Ovary (tissue), 9 donors: ENCODE results near the gene IMPDH2. TPM values are rescaled to one million over a fixed set of nuclear protein-coding genes. Genes with fewer than 3 reads are reported as not detected.

Source experiments
- DNase-seq, 5 donors: peaks; one replicate each; pipeline ENCODE4 v3.0.0-alpha.2; 2019 to 2020
- H3K27ac ChIP-seq, 2 donors: fragments of 200-600 bp; one replicate each; pipeline versions ENCODE4 v1.5.1 to v1.8.0; 2019 to 2022
- H3K27me3 ChIP-seq: fragments of 200-600 bp; one replicate; pipeline ENCODE4 v1.8.0; 2022
- H3K36me3 ChIP-seq: fragments of 200-600 bp; sonication (generic); one replicate; pipeline ENCODE4 v1.5.1; 2019
- H3K4me1 ChIP-seq: one replicate; pipeline ENCODE4 v1.8.1; 2013; ENCODE audit warnings: mild to moderate bottlenecking, moderate library complexity; ENCODE audit not compliant: insufficient read depth
- H3K4me3 ChIP-seq: fragments of 200-600 bp; sonication (generic); one replicate; pipeline ENCODE4 v1.5.1; 2017
- H3K9me3 ChIP-seq, 2 donors: fragments of 200-600 bp in 1 of 2; sonication (generic) in 1 of 2; one replicate each; pipeline versions ENCODE4 v1.5.1 to v1.8.1; 2013 to 2019; ENCODE audit warnings: mild to moderate bottlenecking in 1 of 2, moderate library complexity in 1 of 2
- EP300 ChIP-seq: sonication (generic); formaldehyde crosslinking; IDR thresholded peaks from one replicate; pipeline ENCODE4 v1.6.1; 2017; ENCODE audit warnings: antibody characterized with exemption
- POLR2A ChIP-seq: fragments of 450-650 bp; IDR thresholded peaks from one replicate; pipeline ENCODE4 v1.6.1; 2017; ENCODE audit warnings: antibody characterized with exemption, mild to moderate bottlenecking, moderate library complexity
- WGBS, 3 donors: extraction: QIAGEN DNeasy Blood & Tissue Kit in 1 of 3; methylation state at CpG; one replicate each; pipeline versions ENCODE4 v1.1.5 to v1.1.7; 2013 to 2017; 5-methylcytosine and 5-hydroxymethylcytosine counted together
- intact Hi-C, 4 donors: fragments of 100-400 bp; cut with DNase I; formaldehyde crosslinking; loops; one replicate each; pipeline versions ENCODE4 v1.11.0 to v1.15.1; 2022 to 2023
- polyA plus RNA-seq, 2 donors: library from polyadenylated mRNA; stranded (reverse); fragments of 200-250 nt in 1 of 2; fragments of 350-450 nt in 1 of 2; fragmentation: Illumina TruSeq in 1 of 2; extraction: RNeasy Lipid Tissue Mini Kit (QIAGEN cat#74804) in 1 of 2; gene quantifications; one replicate each; pipeline ENCODE4 v1.2.3, GENCODE V29; 2013 to 2014
- total RNA-seq, 7 donors: library from RNA; depleted of rRNA in 2 of 7; stranded (reverse); fragments of >200 nt in 2 of 7; fragmentation: NEBNext Ultra II Directional in 3 of 7; extraction: Animal tissue kit (Norgen Biotek cat#: 25700) in 3 of 7; gene quantifications; one replicate each; pipeline versions ENCODE4 v1.1.0 to v1.2.4, GENCODE V29; 2016 to 2023
- TF ChIP-seq, protein P1 (sequence below), 3 donors: fragments of 450-650 bp in 2 of 3; fragments of 200-600 bp in 1 of 3; IDR thresholded peaks; one replicate each; pipeline versions ENCODE4 v1.5.1 to v1.8.0; 2016 to 2022; ENCODE audit warnings: antibody characterized with exemption in 3 of 3, mild to moderate bottlenecking in 1 of 3
- donor health status: DM: no; HTN: no; CAD: no; lungs with moderate emphysema.
- donor health status: DM: no; HTN: no; CAD: no.
- donor health status: Bipolar disorder and iron deficiency.
- donor health status: DM: yes; HTN: yes; CAD: no.
- donor health status: DM: no; HTN: no; CAD: no.
- donor health status: DM: yes; HTN: yes; CAD: no.

The IMPDH2 gene
- total and polyA plus RNA-seq, 9 donors: 264 to 523 (median 381) TPM

- H3K4me1 ChIP-seq: peaks cover 5% of the 10 kb centered on the region
- intact Hi-C loops: no loop called here
- WGBS, 3 donors: 47 to 53% (median 52%) methylated on average over 6 of the region's 6 CpGs
Observed at GRCh38 chr3:49015765-49016164, 13.4 kb downstream of the IMPDH2 start.

GRCh38 chr3:49015072-49015471 is 14.1 kb downstream of the IMPDH2 start:
- Histone ChIP-seq H3K36me3 (no peaks in the 10 kb centered on the region), H3K4me3 (no peak overlapping the region), H3K27ac (no peak overlapping the region), H3K4me1 (peaks cover 5% of the 10 kb centered on the region), H3K9me3 (no peaks in the 10 kb centered on the region), H3K27me3 (no peaks in the 10 kb centered on the region)
- TF ChIP-seq EP300: no peak
- no peak for TF ChIP-seq POLR2A
- TF ChIP-seq, protein P1, sequence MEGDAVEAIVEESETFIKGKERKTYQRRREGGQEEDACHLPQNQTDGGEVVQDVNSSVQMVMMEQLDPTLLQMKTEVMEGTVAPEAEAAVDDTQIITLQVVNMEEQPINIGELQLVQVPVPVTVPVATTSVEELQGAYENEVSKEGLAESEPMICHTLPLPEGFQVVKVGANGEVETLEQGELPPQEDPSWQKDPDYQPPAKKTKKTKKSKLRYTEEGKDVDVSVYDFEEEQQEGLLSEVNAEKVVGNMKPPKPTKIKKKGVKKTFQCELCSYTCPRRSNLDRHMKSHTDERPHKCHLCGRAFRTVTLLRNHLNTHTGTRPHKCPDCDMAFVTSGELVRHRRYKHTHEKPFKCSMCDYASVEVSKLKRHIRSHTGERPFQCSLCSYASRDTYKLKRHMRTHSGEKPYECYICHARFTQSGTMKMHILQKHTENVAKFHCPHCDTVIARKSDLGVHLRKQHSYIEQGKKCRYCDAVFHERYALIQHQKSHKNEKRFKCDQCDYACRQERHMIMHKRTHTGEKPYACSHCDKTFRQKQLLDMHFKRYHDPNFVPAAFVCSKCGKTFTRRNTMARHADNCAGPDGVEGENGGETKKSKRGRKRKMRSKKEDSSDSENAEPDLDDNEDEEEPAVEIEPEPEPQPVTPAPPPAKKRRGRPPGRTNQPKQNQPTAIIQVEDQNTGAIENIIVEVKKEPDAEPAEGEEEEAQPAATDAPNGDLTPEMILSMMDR (IDR thresholded peaks at IDR 0.05): no peak
- 60 to 73% (median 61%) methylated on average over 8 of the region's 8 CpGs for WGBS, 3 donors
- intact Hi-C loops: no loop called here
- peak in 1 of 5 donors; percentile 22 for DNase-seq

More at GRCh38 chr3:49015765-49016164, 13.4 kb downstream of the IMPDH2 start:
- H3K4me3 ChIP-seq: no peak overlapping the region
- no peak overlapping the region for H3K27ac ChIP-seq
- no peak for TF ChIP-seq POLR2A
- TF ChIP-seq, protein P1 (IDR thresholded peaks at IDR 0.05): no peak
- no peak for TF ChIP-seq EP300
- no peaks in the 10 kb centered on the region for H3K27me3 ChIP-seq
- H3K9me3 ChIP-seq: no peaks in the 10 kb centered on the region
- H3K36me3 ChIP-seq: no peaks in the 10 kb centered on the region
- no peak for DNase-seq

DNA sequence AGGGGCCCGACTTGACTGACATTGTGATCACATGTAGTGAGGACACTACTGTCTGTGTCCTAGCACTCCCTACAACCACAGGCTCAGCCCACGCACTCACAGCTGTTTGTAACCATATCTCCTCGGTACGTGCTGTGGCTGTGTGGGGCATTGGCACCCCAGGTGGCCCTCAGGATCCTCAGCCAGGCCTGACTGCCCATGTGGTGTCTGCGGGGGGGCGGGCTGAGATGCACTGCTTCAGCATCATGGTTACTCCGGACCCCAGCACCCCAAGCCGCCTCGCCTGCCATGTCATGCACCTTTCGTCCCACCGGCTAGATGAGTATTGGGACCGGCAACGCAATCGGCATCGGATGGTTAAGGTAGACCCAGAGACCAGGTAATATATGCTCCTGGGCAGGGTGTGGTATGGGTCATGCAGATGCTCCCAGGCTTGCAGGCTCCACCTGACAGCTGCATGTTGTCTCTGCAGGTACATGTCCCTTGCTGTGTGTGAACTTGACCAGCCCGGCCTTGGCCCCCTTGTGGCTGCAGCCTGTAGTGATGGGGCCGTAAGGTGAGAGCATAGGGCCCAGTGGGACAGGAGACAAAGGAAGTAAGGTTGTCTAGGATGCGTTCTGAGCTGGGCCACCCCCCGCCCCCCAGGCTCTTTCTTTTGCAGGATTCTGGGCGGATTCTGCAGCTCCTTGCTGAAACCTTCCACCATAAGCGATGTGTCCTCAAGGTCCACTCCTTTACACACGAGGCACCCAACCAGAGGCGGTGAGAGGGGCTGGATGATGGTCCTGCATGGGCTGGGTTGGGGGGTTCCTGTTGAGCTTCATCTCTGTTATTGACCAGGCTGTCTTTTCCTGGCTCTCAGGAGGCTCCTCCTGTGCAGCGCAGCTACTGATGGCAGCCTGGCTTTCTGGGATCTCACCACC is 15.2 kb downstream of the IMPDH2 start:
- no peaks in the 10 kb centered on the region for H3K9me3 ChIP-seq
- no peak overlapping the region for H3K4me3 ChIP-seq
- DNase-seq: peak in 3 of 5 donors; percentile 31 to 52 (median 43)
- TF ChIP-seq POLR2A: no peak
- no peak for TF ChIP-seq EP300
- TF ChIP-seq, protein P1 (IDR thresholded peaks at IDR 0.05): peak in 1 of 3 donors; percentile 25
- no peaks in the 10 kb centered on the region for H3K27me3 ChIP-seq
- 74 to 77% (median 74%) methylated on average over 23 to 24 of the region's 24 CpGs for WGBS, 3 donors
- H3K36me3 ChIP-seq: no peaks in the 10 kb centered on the region
- intact Hi-C loops: no loop called here
- no peak overlapping the region for H3K27ac ChIP-seq
- peaks cover 5% of the 10 kb centered on the region for H3K4me1 ChIP-seq

DNA sequence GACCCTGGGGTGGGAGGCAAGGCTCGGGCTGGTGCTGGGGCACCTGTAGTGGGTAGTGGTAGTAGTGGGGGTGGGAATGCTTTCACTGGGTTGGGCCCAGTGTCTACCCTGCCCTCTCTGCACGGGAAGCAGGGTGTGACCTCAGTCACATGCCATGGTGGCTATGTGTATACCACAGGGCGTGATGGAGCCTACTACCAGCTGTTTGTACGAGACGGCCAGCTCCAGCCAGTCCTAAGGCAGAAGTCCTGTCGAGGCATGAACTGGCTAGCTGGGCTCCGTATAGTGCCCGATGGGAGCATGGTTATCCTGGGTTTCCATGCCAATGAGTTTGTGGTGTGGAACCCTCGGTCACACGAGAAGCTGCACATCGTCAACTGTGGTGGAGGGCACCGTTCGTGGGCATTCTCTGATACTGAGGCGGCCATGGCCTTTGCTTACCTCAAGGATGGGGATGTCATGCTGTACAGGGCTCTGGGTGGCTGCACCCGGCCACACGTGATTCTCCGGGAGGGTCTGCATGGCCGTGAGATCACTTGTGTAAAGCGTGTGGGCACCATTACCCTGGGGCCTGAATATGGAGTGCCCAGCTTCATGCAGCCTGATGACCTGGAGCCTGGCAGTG is 16.0 kb downstream of the IMPDH2 start:
- intact Hi-C loops: no loop called here
- Histone ChIP-seq H3K36me3 (no peaks in the 10 kb centered on the region), H3K27ac (no peak overlapping the region), H3K27me3 (no peaks in the 10 kb centered on the region), H3K4me3 (no peak overlapping the region), H3K4me1 (peaks cover 5% of the 10 kb centered on the region), H3K9me3 (no peaks in the 10 kb centered on the region)
- peak in 2 of 5 donors; percentile 19 to 34 for DNase-seq
- WGBS, 3 donors: 70 to 74% (median 73%) methylated on average over 19 of the region's 19 CpGs
- no peak for TF ChIP-seq POLR2A
- no peak for TF ChIP-seq EP300
